RWPE2 (cell line): Measurements from ENCODE around the gene FOXJ3.
A peak's percentile ranks its signal among the peaks of the same experiment; 100 is the strongest.

Experiments used
- ATAC-seq: fragments of 200-7000 bp; cut with Tn5 transposase; 3 replicates; pipeline ENCODE4 v1.9.1; 2021; ENCODE audit warnings: low read depth
- DNase-seq: peaks from one replicate; pipeline ENCODE4 v3.0.0-alpha.2; 2020; ENCODE audit warnings: low spot score
- H3K27ac ChIP-seq: fragments of 450-650 bp; 2 replicates; pipeline ENCODE4 v1.5.1; 2017; ENCODE audit warnings: mild to moderate bottlenecking; ENCODE audit not compliant: poor library complexity, severe bottlenecking
- H3K27me3 ChIP-seq: fragments of 250-450 bp; sonication (Bioruptor Pico); 2 replicates; pipeline ENCODE4 v1.5.1; 2021; ENCODE audit warnings: mild to moderate bottlenecking, moderate library complexity; ENCODE audit not compliant: insufficient read depth, poor library complexity, severe bottlenecking
- H3K36me3 ChIP-seq: fragments of 250-450 bp; sonication (Bioruptor Pico); 2 replicates; pipeline ENCODE4 v1.5.1; 2020; ENCODE audit warnings: low read depth, mild to moderate bottlenecking, moderate library complexity
- H3K4me1 ChIP-seq: fragments of 250-450 bp; sonication (Bioruptor Pico); 2 replicates; pipeline ENCODE4 v1.5.1; 2021; ENCODE audit warnings: mild to moderate bottlenecking, moderate library complexity; ENCODE audit not compliant: insufficient read depth, poor library complexity, severe bottlenecking
- H3K4me3 ChIP-seq: fragments of 250-450 bp; sonication (Bioruptor Pico); 2 replicates; pipeline ENCODE4 v1.5.1; 2021; ENCODE audit warnings: mild to moderate bottlenecking, moderate library complexity; ENCODE audit not compliant: severe bottlenecking
- H3K9me3 ChIP-seq: fragments of 250-450 bp; sonication (Bioruptor Pico); 2 replicates; pipeline ENCODE4 v1.5.1; 2021; ENCODE audit warnings: mild to moderate bottlenecking, moderate library complexity; ENCODE audit not compliant: severe bottlenecking
- TF ChIP-seq, protein P1 (sequence below): fragments of 450-650 bp; IDR thresholded peaks from one replicate; pipeline ENCODE4 v1.5.1; 2017; ENCODE audit warnings: mild to moderate bottlenecking, moderate library complexity; ENCODE audit not compliant: poor library complexity, severe bottlenecking

FOXJ3 gene

DNA sequence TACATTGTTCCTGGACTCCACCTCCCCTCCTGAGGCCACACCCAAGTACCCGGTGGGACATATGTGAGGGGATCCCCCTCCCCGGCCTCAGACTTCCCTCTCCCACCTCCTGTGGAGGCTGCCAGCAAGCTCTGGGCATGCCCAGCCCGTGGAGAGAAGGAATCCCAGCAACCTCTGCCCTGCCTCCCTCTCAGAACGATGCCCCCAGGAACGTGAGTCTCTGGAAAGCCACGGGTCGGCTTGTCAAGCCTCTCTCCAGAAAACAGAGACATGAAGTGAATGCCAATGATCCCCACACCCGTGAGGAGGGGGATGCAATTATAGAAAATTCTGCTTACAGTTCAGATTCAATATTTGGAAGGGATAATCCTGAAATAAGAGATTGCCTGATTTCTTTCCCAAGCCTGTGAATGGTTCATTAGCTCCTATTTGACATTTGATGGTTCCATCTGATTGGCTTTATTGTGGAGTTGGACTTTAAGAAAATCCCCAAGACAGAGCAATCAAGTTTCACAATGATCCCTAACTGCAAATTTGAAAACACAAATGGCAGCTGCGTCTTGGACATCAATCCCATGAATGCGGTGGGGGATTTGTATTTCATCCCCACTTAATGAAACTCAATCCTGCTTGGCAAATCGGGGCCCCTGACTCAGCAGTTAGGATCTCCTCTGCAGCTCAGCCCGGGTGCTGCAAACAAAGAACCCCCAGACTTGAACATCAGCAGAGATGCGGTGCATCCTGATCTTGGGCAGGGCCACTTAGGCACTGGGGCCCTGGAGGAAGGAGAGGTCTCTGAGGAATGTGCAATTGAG is 190.9 kb downstream of the FOXJ3 start:
- Histone ChIP-seq H3K4me1 (peaks cover 3% of the 10 kb centered on the region), H3K4me3 (no peak overlapping the region), H3K9me3 (no peaks in the 10 kb centered on the region), H3K27me3 (no peaks in the 10 kb centered on the region), H3K27ac (no peak overlapping the region), H3K36me3 (no peaks in the 10 kb centered on the region)
- ATAC-seq (no peak), DNase-seq (no peak)
- TF ChIP-seq, protein P1, sequence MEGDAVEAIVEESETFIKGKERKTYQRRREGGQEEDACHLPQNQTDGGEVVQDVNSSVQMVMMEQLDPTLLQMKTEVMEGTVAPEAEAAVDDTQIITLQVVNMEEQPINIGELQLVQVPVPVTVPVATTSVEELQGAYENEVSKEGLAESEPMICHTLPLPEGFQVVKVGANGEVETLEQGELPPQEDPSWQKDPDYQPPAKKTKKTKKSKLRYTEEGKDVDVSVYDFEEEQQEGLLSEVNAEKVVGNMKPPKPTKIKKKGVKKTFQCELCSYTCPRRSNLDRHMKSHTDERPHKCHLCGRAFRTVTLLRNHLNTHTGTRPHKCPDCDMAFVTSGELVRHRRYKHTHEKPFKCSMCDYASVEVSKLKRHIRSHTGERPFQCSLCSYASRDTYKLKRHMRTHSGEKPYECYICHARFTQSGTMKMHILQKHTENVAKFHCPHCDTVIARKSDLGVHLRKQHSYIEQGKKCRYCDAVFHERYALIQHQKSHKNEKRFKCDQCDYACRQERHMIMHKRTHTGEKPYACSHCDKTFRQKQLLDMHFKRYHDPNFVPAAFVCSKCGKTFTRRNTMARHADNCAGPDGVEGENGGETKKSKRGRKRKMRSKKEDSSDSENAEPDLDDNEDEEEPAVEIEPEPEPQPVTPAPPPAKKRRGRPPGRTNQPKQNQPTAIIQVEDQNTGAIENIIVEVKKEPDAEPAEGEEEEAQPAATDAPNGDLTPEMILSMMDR: no peak

DNA sequence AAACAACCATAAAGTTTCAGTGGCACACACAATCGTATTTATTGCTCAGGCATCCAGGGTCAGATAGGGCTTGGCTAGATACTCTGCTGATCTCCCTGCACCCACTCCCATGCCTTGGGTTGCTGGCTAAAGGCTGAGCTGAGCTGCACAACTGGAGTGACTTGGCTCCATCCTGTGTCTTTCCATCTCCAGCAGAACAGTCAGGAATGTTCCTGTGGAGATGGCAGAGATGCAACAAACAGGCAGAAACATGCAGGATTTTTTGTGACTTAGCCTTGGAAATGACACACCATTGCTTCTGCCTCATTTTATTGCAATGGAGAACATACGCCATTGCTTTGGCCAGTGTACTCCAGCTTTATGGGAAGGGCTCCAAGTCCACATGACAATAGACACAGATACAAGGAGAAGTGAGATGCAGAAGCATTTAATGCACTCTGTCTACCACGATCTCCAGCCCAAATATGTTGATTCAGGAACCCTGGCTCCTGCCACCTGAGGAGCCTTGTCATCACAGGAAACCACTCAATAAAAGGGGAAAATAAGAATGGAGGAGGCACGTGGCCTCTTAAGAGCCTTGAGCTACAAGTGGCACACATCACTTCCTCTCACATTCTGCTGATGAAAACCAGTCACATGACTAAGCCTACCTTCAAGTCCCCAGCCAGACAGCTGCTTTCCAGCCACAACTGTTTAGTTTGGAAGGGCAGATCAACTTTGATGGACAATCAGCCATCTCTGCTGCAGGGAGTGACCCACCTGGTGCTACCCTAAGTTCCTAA is 191.9 kb downstream of the FOXJ3 start:
- DNase-seq (no peak), ATAC-seq (peak; percentile 22; the same call in 1 of the 3 replicates)
- Histone ChIP-seq H3K4me1 (peaks cover 3% of the 10 kb centered on the region), H3K27me3 (no peaks in the 10 kb centered on the region), H3K36me3 (no peaks in the 10 kb centered on the region), H3K4me3 (no peak overlapping the region), H3K27ac (no peak overlapping the region), H3K9me3 (no peaks in the 10 kb centered on the region)
- TF ChIP-seq, protein P1: no peak

DNA sequence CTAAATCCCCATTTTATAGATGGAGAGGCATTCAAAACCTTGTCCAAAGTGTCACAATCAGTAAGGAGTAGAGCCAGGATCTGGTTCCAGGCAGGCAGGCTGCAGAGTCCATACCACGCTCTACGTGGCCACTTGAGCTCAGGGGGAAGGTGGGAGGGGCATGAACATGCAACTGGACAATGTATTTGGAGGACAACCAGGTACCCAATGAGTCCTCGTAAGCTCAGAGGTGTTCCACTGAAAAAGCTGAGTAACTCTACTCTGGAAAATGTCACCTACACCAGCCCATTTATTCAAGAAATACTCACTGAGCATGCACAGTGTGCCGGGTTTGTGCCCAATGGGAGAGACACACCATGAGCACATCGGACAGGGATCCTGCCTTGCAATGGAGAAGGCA is 193.1 kb downstream of the FOXJ3 start:
- no peak for ATAC-seq
- Histone ChIP-seq H3K4me1 (peaks cover 3% of the 10 kb centered on the region), H3K36me3 (no peaks in the 10 kb centered on the region), H3K9me3 (no peaks in the 10 kb centered on the region), H3K4me3 (no peak overlapping the region), H3K27me3 (no peaks in the 10 kb centered on the region), H3K27ac (no peak overlapping the region)
- DNase-seq: no peak
- TF ChIP-seq, protein P1: no peak

DNA sequence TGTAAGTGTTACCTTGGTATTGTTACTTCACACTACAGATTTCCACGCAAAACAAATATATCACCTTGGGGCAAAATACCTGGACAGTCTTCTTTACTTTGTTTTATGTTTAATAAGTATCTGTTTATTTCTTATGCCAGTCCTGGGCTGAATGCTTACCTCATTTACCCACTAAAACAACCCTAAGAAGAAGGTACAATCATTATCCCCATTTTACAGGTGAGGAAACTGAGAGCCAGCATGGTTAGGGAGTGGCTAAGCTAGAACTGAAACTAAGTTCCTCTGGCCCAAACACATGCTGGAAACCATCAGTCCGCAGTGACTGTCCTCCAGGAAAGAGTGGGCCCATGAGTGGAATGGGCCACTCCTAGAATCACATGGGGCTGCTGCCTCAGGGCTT is 194.8 kb downstream of the FOXJ3 start:
- TF ChIP-seq, protein P1: no peak
- Histone ChIP-seq H3K9me3 (no peaks in the 10 kb centered on the region), H3K27me3 (no peaks in the 10 kb centered on the region), H3K4me3 (no peak overlapping the region), H3K36me3 (no peaks in the 10 kb centered on the region), H3K4me1 (peaks cover 3% of the 10 kb centered on the region), H3K27ac (no peak overlapping the region)
- ATAC-seq: no peak
- no peak for DNase-seq
